Measurements from ENCODE around the gene SYNE1. TPM values are rescaled to one million over a fixed set of nuclear protein-coding genes. Genes with fewer than 3 reads are reported as not detected.

SYNE1 gene
- total and polyA plus RNA-seq, 4 donors, result 10.2 to 105 (median 24.5) TPM

DNA sequence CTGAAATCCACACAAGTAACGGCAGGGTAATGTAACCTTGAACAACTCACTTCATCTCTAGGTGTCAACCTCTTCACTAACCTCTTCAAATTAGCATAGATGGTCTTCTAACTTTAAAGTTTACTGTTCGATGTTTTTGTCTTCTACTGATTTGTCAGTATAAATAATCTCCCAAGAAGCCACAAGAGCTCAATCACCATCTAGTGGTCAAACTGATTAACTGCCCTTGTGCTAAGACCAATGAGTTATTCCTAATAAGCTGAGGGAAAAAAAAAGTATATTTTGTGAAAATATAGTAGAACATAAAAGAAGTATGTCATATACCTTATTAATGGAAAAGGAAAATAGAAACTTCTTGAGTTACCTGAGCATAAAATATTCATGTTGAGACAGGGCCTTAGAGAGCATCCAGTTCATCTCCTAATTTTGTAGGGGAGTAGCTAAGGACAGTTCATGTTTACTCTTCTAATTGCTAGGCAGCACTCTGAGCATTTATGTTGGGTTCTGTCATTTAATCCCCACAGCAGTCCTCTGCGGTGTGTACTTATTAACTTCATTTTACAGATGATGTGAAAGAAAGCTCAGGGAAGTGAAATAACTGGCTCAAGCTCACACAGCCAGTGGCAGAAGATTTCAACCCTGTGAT lies 512.6 kb downstream of the SYNE1 start:
- Histone ChIP-seq H3K4me3 (ENCODE audit: low read depth in 1 of 3, low read length in 3 of 3) (no peak overlapping the region), H3K36me3 (ENCODE audit: control insufficient read depth in 4 of 4, insufficient read depth in 3 of 4, low read depth in 1 of 4, low read length in 3 of 4) (peaks cover 5 to 50% (median 24%) of the 10 kb centered on the region in 4 donors), H3K9ac (ENCODE audit: low read depth in 1 of 2, low read length in 2 of 2) (no peak overlapping the region), H3K9me3 (ENCODE audit: control insufficient read depth in 4 of 4, low read length in 3 of 4) (no peaks in the 10 kb centered on the region), H3K27me3 (ENCODE audit: control insufficient read depth in 4 of 4, insufficient read depth in 4 of 4, low read length in 3 of 4) (no peaks in the 10 kb centered on the region), H3K27ac (ENCODE audit: low read depth in 1 of 2, low read length in 2 of 2) (no peak overlapping the region), H3K4me1 (ENCODE audit: control insufficient read depth in 4 of 4, insufficient read depth in 4 of 4, low read length in 3 of 4) (peaks cover 0 to 7% (median 3%) of the 10 kb centered on the region in 4 donors)
- peak; percentile 97 to 98 for TF ChIP-seq RAD21 (IDR thresholded peaks at IDR 0.05)
- TF ChIP-seq, protein P1, sequence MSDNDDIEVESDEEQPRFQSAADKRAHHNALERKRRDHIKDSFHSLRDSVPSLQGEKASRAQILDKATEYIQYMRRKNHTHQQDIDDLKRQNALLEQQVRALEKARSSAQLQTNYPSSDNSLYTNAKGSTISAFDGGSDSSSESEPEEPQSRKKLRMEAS (IDR thresholded peaks at IDR 0.05), result no peak
- TF ChIP-seq RXRA (IDR thresholded peaks at IDR 0.05), result no peak
- TF ChIP-seq, protein P2, sequence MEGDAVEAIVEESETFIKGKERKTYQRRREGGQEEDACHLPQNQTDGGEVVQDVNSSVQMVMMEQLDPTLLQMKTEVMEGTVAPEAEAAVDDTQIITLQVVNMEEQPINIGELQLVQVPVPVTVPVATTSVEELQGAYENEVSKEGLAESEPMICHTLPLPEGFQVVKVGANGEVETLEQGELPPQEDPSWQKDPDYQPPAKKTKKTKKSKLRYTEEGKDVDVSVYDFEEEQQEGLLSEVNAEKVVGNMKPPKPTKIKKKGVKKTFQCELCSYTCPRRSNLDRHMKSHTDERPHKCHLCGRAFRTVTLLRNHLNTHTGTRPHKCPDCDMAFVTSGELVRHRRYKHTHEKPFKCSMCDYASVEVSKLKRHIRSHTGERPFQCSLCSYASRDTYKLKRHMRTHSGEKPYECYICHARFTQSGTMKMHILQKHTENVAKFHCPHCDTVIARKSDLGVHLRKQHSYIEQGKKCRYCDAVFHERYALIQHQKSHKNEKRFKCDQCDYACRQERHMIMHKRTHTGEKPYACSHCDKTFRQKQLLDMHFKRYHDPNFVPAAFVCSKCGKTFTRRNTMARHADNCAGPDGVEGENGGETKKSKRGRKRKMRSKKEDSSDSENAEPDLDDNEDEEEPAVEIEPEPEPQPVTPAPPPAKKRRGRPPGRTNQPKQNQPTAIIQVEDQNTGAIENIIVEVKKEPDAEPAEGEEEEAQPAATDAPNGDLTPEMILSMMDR (IDR thresholded peaks at IDR 0.05; ENCODE audit: low read depth, low read length, missing input control), result peak; percentile 76
- no peak for DNase-seq (ENCODE audit: low spot score)
- 58% methylated on average over 3 of the region's 3 CpGs for WGBS

DNA sequence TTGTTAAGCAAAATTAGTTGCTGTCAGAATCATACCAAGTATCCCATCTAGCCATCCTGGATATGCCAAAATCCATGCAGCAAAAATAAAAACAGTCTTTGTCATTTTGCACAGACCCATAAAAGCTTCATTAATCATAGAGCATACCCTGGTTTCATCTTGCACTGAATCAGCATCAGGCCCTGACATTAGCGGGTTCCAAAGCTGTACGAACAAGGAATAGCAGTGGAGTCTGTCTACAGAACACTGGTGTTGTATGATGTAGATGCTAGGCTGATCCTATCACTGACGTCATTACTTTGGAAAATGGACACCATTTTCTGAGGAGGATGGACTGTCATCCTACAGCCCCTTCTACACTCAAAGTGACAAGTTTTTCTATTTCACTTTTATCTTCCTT lies 514.1 kb downstream of the SYNE1 start:
- no peak for TF ChIP-seq YY1 (IDR thresholded peaks at IDR 0.05)
- TF ChIP-seq HNF4G (IDR thresholded peaks at IDR 0.05), result no peak
- TF ChIP-seq, protein P3, sequence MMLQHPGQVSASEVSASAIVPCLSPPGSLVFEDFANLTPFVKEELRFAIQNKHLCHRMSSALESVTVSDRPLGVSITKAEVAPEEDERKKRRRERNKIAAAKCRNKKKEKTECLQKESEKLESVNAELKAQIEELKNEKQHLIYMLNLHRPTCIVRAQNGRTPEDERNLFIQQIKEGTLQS (IDR thresholded peaks at IDR 0.05), result no peak
- TF ChIP-seq, protein P1 (IDR thresholded peaks at IDR 0.05), result no peak
- TF ChIP-seq REST (IDR thresholded peaks at IDR 0.05), result no peak
- no peak for TF ChIP-seq ZBTB33 (IDR thresholded peaks at IDR 0.05)
- TF ChIP-seq, protein P2 (IDR thresholded peaks at IDR 0.05; ENCODE audit: low read depth, low read length, missing input control), result no peak
- no peak for TF ChIP-seq NR2F2 (IDR thresholded peaks at IDR 0.05)
- TF ChIP-seq RAD21 (IDR thresholded peaks at IDR 0.05), result no peak
- TF ChIP-seq FOXA1 (IDR thresholded peaks at IDR 0.05), result no peak
- TF ChIP-seq HNF4A (conservative IDR thresholded peaks at IDR 0.05), result no peak
- TF ChIP-seq GABPA (IDR thresholded peaks at IDR 0.05 in 1 of 2, conservative IDR thresholded peaks at IDR 0.05 in 1 of 2), result no peak
- no peak for TF ChIP-seq SP1 (IDR thresholded peaks at IDR 0.05)
- TF ChIP-seq RXRA (IDR thresholded peaks at IDR 0.05), result no peak
- no peak for TF ChIP-seq TAF1 (conservative IDR thresholded peaks at IDR 0.05)
- no peak for TF ChIP-seq FOXA2 (IDR thresholded peaks at IDR 0.05)
- TF ChIP-seq JUND (IDR thresholded peaks at IDR 0.05), result no peak
- no peak for TF ChIP-seq EGR1 (IDR thresholded peaks at IDR 0.05; ENCODE audit: low read depth in 2 of 2)
- DNase-seq (ENCODE audit: low spot score), result no peak
- WGBS, result 93% methylated on average over 3 of the region's 3 CpGs
- Histone ChIP-seq H3K4me3 (ENCODE audit: low read depth in 1 of 3, low read length in 3 of 3) (no peak overlapping the region), H3K9ac (ENCODE audit: low read depth in 1 of 2, low read length in 2 of 2) (no peak overlapping the region), H3K27me3 (ENCODE audit: control insufficient read depth in 4 of 4, insufficient read depth in 4 of 4, low read length in 3 of 4) (no peaks in the 10 kb centered on the region), H3K9me3 (ENCODE audit: control insufficient read depth in 4 of 4, low read length in 3 of 4) (no peaks in the 10 kb centered on the region), H3K27ac (ENCODE audit: low read depth in 1 of 2, low read length in 2 of 2) (no peak overlapping the region), H3K4me1 (ENCODE audit: control insufficient read depth in 4 of 4, insufficient read depth in 4 of 4, low read length in 3 of 4) (peaks cover 0 to 7% (median 3%) of the 10 kb centered on the region in 4 donors), H3K36me3 (ENCODE audit: control insufficient read depth in 4 of 4, insufficient read depth in 3 of 4, low read depth in 1 of 4, low read length in 3 of 4) (peaks cover 5 to 46% (median 18%) of the 10 kb centered on the region in 4 donors)
